Activated CD4-positive, alpha-beta T cell treated with anti-CD3 and anti-CD28 coated beads, Interleukin-2, amount 50 U/mL, for 24 hours (primary cell): ENCODE results near the gene FBRSL1.

Experiments used
- DNase-seq, 2 donors: peaks; one replicate each; pipeline ENCODE4 v3.0.0-alpha.2; 2020; ENCODE audit warnings: low read depth in 1 of 2, low spot score in 1 of 2

Gene FBRSL1

GRCh38 chr12:132555686-132556085, 65.7 kb downstream of the FBRSL1 start:
- DNase-seq = no peak

- DNase-seq = no peak
Measured at GRCh38 chr12:132556216-132556615, 66.3 kb downstream of the FBRSL1 start.

- no peak for DNase-seq
Measured at GRCh38 chr12:132556801-132557200, 66.8 kb downstream of the FBRSL1 start.

DNA sequence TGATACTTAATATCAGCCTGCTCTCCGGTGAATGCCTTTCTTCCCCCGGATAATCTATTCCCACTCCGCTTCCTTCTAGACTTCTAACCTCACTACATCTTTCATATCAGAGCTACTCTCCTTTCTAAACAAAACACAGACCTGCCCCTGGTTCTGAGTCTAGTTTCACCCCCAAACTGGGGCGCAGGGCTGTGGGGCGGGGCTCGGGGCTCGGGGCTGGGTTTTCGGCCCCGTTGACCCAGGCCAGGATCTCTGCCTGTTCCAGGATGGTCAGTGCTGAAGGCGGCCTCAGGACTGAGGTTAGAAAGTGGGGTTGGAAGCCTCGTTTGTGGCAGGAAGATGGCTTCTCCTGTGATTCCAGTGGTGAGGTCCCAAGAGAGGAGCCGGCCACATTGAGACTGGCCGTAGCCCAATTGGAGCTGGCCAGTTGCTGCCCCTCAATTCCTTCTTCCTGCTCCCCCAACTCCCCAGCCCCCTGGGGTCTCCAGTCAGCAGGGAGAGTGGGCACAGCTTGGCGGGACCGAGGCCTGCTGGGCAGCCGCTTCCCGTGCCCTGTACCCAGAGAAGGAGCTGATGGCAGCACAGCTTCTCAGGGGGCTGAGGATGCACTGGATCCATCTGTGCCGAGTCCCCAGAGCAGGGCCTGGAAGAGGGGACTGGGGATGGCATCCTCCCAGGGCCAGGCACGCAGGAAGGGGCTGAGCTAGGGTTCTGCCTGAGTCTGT, 67.5 kb downstream of the FBRSL1 start:
- no peak for DNase-seq

DNA sequence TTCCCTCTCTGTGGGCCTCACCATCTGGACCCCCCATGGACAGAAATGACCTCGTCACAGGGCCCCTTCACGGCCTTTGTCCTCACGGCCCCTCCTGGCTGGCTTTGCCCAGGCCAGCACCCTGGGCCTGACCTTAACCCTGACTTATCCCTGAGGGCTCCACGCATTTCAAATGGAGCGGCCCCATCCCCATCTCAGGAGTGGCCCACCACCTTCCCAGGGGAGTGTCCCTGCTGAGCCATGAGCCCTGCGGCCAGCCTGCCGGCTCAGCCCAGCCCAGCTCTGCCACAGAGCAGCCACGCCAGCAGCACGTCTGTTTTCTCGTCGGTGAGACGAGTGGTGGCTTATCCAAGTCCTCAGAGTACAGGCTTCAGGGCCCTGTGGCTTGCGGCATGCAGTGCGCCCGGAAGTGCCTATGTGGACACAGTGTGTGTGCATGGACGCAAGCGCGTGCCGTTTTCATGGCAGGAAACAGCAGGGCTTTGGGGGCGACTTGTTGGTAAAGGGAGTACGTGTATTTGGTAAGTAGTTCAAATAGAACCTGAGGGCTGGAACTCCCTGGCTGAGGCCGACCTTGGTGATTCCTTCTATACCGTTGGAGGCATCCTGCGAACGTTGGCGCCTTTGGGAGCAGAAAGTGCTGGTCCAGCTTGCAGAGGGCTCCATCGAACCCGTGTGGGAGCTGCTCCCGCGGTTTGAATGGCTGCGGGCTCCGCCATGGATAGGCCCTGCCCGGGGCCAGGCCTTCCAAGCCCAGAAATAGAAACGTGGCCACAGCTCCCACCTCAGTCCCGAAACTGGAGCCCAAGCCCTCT, 68.3 kb downstream of the FBRSL1 start:
- no peak for DNase-seq

DNA sequence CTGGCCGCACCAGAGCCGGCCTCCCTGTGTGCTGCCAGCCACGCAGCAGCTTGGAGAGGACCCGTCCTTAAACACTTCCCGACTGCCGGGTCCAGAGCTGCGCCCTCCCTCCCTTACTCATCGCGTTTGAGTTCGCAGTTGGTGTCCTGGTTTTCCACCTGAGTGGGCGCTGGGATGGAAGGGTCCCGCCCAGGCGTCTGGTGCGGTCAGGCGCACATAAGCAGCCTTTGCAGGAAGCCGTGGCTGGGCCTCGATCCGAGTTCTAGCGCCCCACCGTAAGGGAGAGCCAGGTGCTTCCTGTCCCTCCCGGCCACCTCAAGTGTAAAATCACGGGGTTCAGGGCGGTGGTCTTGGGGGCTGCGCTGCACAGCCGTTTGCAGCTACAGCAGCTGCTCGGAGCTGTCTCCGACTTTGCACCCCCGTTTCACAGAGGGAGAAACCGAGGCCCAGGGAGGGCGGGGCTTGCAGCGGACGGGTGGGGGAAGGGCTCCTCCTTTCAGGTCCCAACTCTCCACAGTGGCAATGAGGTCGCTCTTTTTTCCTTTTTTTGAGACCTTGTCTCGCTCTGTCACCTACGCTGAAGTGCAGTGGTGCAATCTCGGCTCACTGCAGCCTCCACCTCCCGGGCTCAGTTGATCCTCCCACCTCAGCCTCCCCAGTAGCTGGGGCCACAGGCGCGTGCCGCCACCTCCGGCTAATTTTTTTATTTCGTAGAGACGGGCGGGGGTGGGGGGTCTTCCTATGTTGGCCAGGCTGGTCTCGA, 69.1 kb downstream of the FBRSL1 start:
- no peak for DNase-seq

DNA sequence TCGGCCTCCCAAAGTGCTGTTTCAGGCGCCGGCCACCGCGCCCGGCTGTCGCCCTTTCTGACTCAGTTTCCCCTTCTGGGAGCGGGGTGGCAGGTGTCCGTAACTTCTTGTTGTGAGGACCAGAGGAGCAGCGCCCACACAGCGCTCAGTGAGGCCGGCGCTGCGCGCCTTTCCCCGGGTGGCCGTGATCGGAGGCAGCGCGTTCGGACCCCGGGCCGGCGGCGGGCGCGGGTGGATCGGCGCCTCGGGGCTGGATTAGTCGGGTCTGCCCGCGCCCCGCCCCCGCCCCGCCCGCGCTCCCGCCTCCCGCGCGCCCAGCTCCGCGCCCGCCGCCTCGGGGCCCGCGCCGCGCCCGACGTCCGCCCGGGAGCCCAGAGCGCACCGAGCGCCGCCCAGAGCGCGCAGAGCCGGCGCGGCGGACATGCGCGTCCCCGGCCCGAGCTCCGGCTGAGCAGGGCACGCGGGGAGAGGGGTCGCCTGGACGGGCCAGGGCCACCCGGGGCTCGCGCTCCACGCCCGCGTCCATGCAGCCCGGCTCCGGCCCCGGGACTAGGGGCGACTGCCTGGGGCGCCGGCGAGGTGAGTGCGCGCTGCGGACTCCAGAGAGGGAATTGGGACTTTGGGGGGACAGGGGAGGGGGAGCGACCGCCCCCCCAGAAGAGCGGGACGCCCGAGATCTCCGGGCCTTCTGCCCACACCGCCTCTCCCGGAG, 69.9 kb downstream of the FBRSL1 start:
- DNase-seq = peak in 1 of 2 donors; percentile 6

GRCh38 chr12:132560364-132560613, 70.3 kb downstream of the FBRSL1 start:
- peak in 1 of 2 donors; percentile 17 for DNase-seq

- DNase-seq = peak; percentile 65 to 66
Measured at GRCh38 chr12:132560614-132561426, 70.9 kb downstream of the FBRSL1 start.
